ENCODE data around the gene PC.

GRCh38 chr11:66888282-66888681 is 69.9 kb downstream of the PC start:
- TF ChIP-seq CTCF (conservative IDR thresholded peaks at IDR 0.05; ENCODE audit: low read depth, low read length) (no peak), EZH2 (IDR thresholded peaks at IDR 0.05; ENCODE audit: low read length, unreplicated experiment) (no peak)

All from PC-3 (cell line).